Measurements from ENCODE around the gene SLK.

GRCh38 chr10:103969857-103970627 is 3.1 kb downstream of the SLK start:
- TF ChIP-seq EZH2phosphoT487 (IDR thresholded peaks at IDR 0.05; ENCODE audit: insufficient read depth, low read depth) (no peak), EZH2 (IDR thresholded peaks at IDR 0.05; ENCODE audit: insufficient read depth, poor library complexity, severe bottlenecking) (no peak)

Measured in GM23248 (cell line).